DND-41 (cell line): ENCODE measurements around the gene TMEM106C.

ENCODE experiments used
- EZH2 ChIP-seq: IDR thresholded peaks from 3 replicates; pipeline ENCODE4 v1.6.1; 2012; ENCODE audit warnings: borderline replicate concordance, low read depth, mild to moderate bottlenecking, moderate library complexity, low read length, inconsistent platforms; ENCODE audit not compliant: severe bottlenecking
- TF ChIP-seq, protein P1 (sequence below): IDR thresholded peaks from 2 replicates; pipeline ENCODE4 v1.5.1; 2012; ENCODE audit warnings: borderline replicate concordance, low read length, moderate library complexity, mild to moderate bottlenecking; ENCODE audit not compliant: poor library complexity, severe bottlenecking; ENCODE audit errors: extremely low read depth

- TF ChIP-seq, protein P1, sequence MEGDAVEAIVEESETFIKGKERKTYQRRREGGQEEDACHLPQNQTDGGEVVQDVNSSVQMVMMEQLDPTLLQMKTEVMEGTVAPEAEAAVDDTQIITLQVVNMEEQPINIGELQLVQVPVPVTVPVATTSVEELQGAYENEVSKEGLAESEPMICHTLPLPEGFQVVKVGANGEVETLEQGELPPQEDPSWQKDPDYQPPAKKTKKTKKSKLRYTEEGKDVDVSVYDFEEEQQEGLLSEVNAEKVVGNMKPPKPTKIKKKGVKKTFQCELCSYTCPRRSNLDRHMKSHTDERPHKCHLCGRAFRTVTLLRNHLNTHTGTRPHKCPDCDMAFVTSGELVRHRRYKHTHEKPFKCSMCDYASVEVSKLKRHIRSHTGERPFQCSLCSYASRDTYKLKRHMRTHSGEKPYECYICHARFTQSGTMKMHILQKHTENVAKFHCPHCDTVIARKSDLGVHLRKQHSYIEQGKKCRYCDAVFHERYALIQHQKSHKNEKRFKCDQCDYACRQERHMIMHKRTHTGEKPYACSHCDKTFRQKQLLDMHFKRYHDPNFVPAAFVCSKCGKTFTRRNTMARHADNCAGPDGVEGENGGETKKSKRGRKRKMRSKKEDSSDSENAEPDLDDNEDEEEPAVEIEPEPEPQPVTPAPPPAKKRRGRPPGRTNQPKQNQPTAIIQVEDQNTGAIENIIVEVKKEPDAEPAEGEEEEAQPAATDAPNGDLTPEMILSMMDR: no peak
- no peak for TF ChIP-seq EZH2
These were observed 40.0 kb downstream of the TMEM106C start for GRCh38 chr12:48003226-48004052.
